SK-N-SH treated with all-trans-retinoic acid at 6 μM for 48 hours (cell line): Measurements from ENCODE around the gene AGBL5.

Experiments
- ARNTL ChIP-seq: fragments of 450-650 bp; formaldehyde crosslinking; IDR thresholded peaks from 2 replicates; pipeline ENCODE4 v1.5.0; 2020; ENCODE audit warnings: low read depth, mild to moderate bottlenecking, moderate library complexity, borderline replicate concordance
- CSDC2 ChIP-seq: fragments of 250-450 bp; sonication (Bioruptor Pico); IDR thresholded peaks from 2 replicates; pipeline ENCODE4 v1.5.0; 2020; ENCODE audit warnings: mild to moderate bottlenecking, moderate library complexity
- ESRRG ChIP-seq: fragments of 250-450 bp; sonication (Bioruptor Pico); IDR thresholded peaks from 2 replicates; pipeline ENCODE4 v1.6.1; 2021; ENCODE audit warnings: mild to moderate bottlenecking
- ISL1 ChIP-seq: fragments of 250-450 bp; sonication (Bioruptor Pico); IDR thresholded peaks from 2 replicates; pipeline ENCODE4 v2.1.2; 2022; ENCODE audit warnings: mild to moderate bottlenecking, moderate library complexity
- RARB ChIP-seq: fragments of 250-450 bp; sonication (Bioruptor Pico); IDR thresholded peaks from 2 replicates; pipeline ENCODE4 v1.8.0; 2021; ENCODE audit warnings: mild to moderate bottlenecking, moderate library complexity
- ZFP3 ChIP-seq: fragments of 250-450 bp; sonication (Bioruptor Pico); IDR thresholded peaks from 2 replicates; pipeline ENCODE4 v1.5.0; 2020; ENCODE audit warnings: mild to moderate bottlenecking, moderate library complexity
- ZNF8 ChIP-seq: fragments of 450-650 bp; formaldehyde crosslinking; IDR thresholded peaks from 2 replicates; pipeline ENCODE4 v1.5.0; 2020; ENCODE audit warnings: mild to moderate bottlenecking, moderate library complexity

DNA sequence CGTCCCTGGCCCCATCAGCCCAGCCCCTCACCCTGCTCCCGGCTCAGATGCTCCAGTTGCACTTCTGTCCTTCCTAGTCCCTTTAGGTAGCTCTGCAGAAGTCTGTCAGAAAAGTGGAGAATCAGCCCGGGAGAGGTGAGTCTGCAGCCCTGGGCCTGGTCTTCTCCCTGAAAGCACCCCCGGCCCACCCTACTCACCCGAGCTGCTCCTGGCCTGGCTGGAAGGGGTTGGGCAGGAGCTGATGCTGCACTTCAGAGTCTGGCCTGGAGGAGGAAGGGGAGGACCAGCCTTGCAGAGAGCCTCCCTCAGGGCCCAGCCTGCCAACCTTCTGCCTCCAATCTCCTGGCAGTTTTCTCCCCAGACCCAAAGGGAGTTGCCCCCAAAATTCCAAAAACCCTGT is 50.9 kb downstream of the AGBL5 start:
- no peak for TF ChIP-seq ARNTL (CRISPR knock-in tag)
- no peak for TF ChIP-seq ISL1 (CRISPR knock-in tag)
- no peak for TF ChIP-seq ESRRG (CRISPR knock-in tag)
- TF ChIP-seq ZFP3, result no peak
- TF ChIP-seq RARB (CRISPR knock-in tag), result no peak
- no peak for TF ChIP-seq ZNF8 (CRISPR knock-in tag)
- no peak for TF ChIP-seq CSDC2
